ENCODE results near the gene BCL2L11. TPM values are rescaled to one million over a fixed set of nuclear protein-coding genes. Genes with fewer than 3 reads are reported as not detected.

The BCL2L11 gene
- total and polyA plus RNA-seq, 2 experiments from 2014 or later, result 12.3 to 25.3 TPM

- H4K20me1 ChIP-seq (ENCODE audit: insufficient read depth, poor library complexity, severe bottlenecking), result no peaks in the 10 kb centered on the region
- no peak overlapping the region for H2AFZ ChIP-seq
- H3K9me3 ChIP-seq (ENCODE audit: low read depth), result no peaks in the 10 kb centered on the region
- H3K36me3 ChIP-seq (replicated peaks; ENCODE audit: insufficient read depth, low read depth), result no peaks in the 10 kb centered on the region
- TF ChIP-seq CTCF (IDR thresholded peaks at IDR 0.05; ENCODE audit: poor library complexity) (no peak), EZH2phosphoT487 (IDR thresholded peaks at IDR 0.05; ENCODE audit: low read depth, severe bottlenecking, unreplicated experiment) (no peak), EZH2 (IDR thresholded peaks at IDR 0.05; ENCODE audit: borderline replicate concordance) (no peak)
- H3K27me3 ChIP-seq, result no peaks in the 10 kb centered on the region
- no peak overlapping the region for H3K4me2 ChIP-seq
- no peak overlapping the region for H3K4me3 ChIP-seq
- H3K4me1 ChIP-seq (ENCODE audit: insufficient read depth), result peaks cover 8% of the 10 kb centered on the region
- no peaks in the 10 kb centered on the region for H3K9me2 ChIP-seq (replicated peaks; ENCODE audit: insufficient read depth)
- H3K27ac ChIP-seq, result no peak overlapping the region
- no peak for DNase-seq (ENCODE audit: low spot score)
- 92% methylated on average over 7 of the region's 7 CpGs for WGBS (ENCODE audit: low lambda C conversion rate, missing lambda C conversion rate)
- H3K79me2 ChIP-seq, result no peaks in the 10 kb centered on the region
Measured at GRCh38 chr2:111190816-111191540, 70.3 kb downstream of the BCL2L11 start.

- no peak for DNase-seq (ENCODE audit: low spot score)
- no peaks in the 10 kb centered on the region for H3K79me2 ChIP-seq
- WGBS (ENCODE audit: low lambda C conversion rate, missing lambda C conversion rate), result 81% methylated on average over 5 of the region's 5 CpGs
- H3K4me3 ChIP-seq, result no peak overlapping the region
- H3K36me3 ChIP-seq (replicated peaks; ENCODE audit: insufficient read depth, low read depth), result no peaks in the 10 kb centered on the region
- no peak overlapping the region for H2AFZ ChIP-seq
- no peak overlapping the region for H3K4me2 ChIP-seq
- TF ChIP-seq EZH2phosphoT487 (IDR thresholded peaks at IDR 0.05; ENCODE audit: low read depth, severe bottlenecking, unreplicated experiment) (no peak), EZH2 (IDR thresholded peaks at IDR 0.05; ENCODE audit: borderline replicate concordance) (no peak), CTCF (IDR thresholded peaks at IDR 0.05; ENCODE audit: poor library complexity) (no peak)
- H3K4me1 ChIP-seq (ENCODE audit: insufficient read depth), result peaks cover 3% of the 10 kb centered on the region
- H3K9me2 ChIP-seq (replicated peaks; ENCODE audit: insufficient read depth), result no peaks in the 10 kb centered on the region
- H3K27me3 ChIP-seq, result no peaks in the 10 kb centered on the region
- no peaks in the 10 kb centered on the region for H3K9me3 ChIP-seq (ENCODE audit: low read depth)
- no peak overlapping the region for H3K27ac ChIP-seq
- no peaks in the 10 kb centered on the region for H4K20me1 ChIP-seq (ENCODE audit: insufficient read depth, poor library complexity, severe bottlenecking)
Measured at GRCh38 chr2:111191877-111192276, 71.2 kb downstream of the BCL2L11 start.

GRCh38 chr2:111192776-111193368 is 72.2 kb downstream of the BCL2L11 start:
- H3K79me2 ChIP-seq, result no peaks in the 10 kb centered on the region
- H3K4me2 ChIP-seq, result no peak overlapping the region
- H3K9me2 ChIP-seq (replicated peaks; ENCODE audit: insufficient read depth), result no peaks in the 10 kb centered on the region
- H4K20me1 ChIP-seq (ENCODE audit: insufficient read depth, poor library complexity, severe bottlenecking), result no peaks in the 10 kb centered on the region
- H3K9me3 ChIP-seq (ENCODE audit: low read depth), result no peaks in the 10 kb centered on the region
- no peak overlapping the region for H3K4me3 ChIP-seq
- H3K27me3 ChIP-seq, result no peaks in the 10 kb centered on the region
- 64% methylated on average over 1 of the region's 1 CpG for WGBS (ENCODE audit: low lambda C conversion rate, missing lambda C conversion rate)
- no peak for DNase-seq (ENCODE audit: low spot score)
- TF ChIP-seq EZH2phosphoT487 (IDR thresholded peaks at IDR 0.05; ENCODE audit: low read depth, severe bottlenecking, unreplicated experiment) (no peak), CTCF (IDR thresholded peaks at IDR 0.05; ENCODE audit: poor library complexity) (no peak), EZH2 (IDR thresholded peaks at IDR 0.05; ENCODE audit: borderline replicate concordance) (no peak)
- no peaks in the 10 kb centered on the region for H3K36me3 ChIP-seq (replicated peaks; ENCODE audit: insufficient read depth, low read depth)
- H3K4me1 ChIP-seq (ENCODE audit: insufficient read depth), result peaks cover 3% of the 10 kb centered on the region
- no peak overlapping the region for H3K27ac ChIP-seq
- no peak overlapping the region for H2AFZ ChIP-seq

Data from hepatocyte (in vitro differentiated cells).